Heart right ventricle (tissue), 16 donors: Measurements from ENCODE around the gene AAK1. TPM values are rescaled to one million over a fixed set of nuclear protein-coding genes. Genes with fewer than 3 reads are reported as not detected.

Experiments
- ATAC-seq, 8 donors: fragments of 200-7000 bp; cut with Tn5 transposase; one replicate each; pipeline ENCODE4 v1.9.1; 2020; ENCODE audit warnings: mild to moderate bottlenecking in 8 of 8, moderate library complexity in 8 of 8, moderate number of reproducible peaks in 1 of 8
- DNase-seq, 2 donors: peaks; one replicate each; pipeline ENCODE4 v3.0.0-alpha.2; 2020
- H3K27ac ChIP-seq, 10 donors: fragments of 200-600 bp; sonication (generic) in 2 of 10; one replicate each; pipeline versions ENCODE4 v1.5.0 to v1.8.0; 2020 to 2022; ENCODE audit warnings: mild to moderate bottlenecking in 3 of 10
- H3K27me3 ChIP-seq, 7 donors: fragments of 200-600 bp; one replicate each; pipeline ENCODE4 v1.8.0; 2021 to 2022; ENCODE audit warnings: mild to moderate bottlenecking in 2 of 7
- H3K36me3 ChIP-seq, 9 donors: fragments of 200-600 bp; sonication (generic) in 1 of 9; one replicate each; pipeline versions ENCODE4 v1.5.0 to v1.8.0; 2020 to 2022; ENCODE audit warnings: mild to moderate bottlenecking in 2 of 9
- H3K4me1 ChIP-seq, 9 donors: fragments of 200-600 bp; sonication (generic) in 1 of 9; one replicate each; pipeline versions ENCODE4 v1.5.0 to v1.8.0; 2020 to 2022; ENCODE audit warnings: mild to moderate bottlenecking in 4 of 9
- H3K4me3 ChIP-seq, 10 donors: fragments of 200-600 bp; sonication (generic) in 2 of 10; one replicate each; pipeline versions ENCODE4 v1.5.0 to v1.8.0; 2020 to 2022; ENCODE audit warnings: mild to moderate bottlenecking in 7 of 10, moderate library complexity in 2 of 10
- H3K9me3 ChIP-seq, 11 donors: fragments of 200-600 bp in 10 of 11; sonication (generic) in 2 of 11; one replicate each; pipeline versions ENCODE4 v1.5.0 to v1.8.0; 2013 to 2022; ENCODE audit warnings: mild to moderate bottlenecking in 2 of 11, control low read depth in 1 of 11, moderate library complexity in 1 of 11
- WGBS, 2 donors: extraction: QIAGEN DNeasy Blood & Tissue Kit; methylation state at CpG; one replicate each; pipeline ENCODE4 v1.1.7; 2013; ENCODE audit warnings: inconsistent platforms in 1 of 2; 5-methylcytosine and 5-hydroxymethylcytosine counted together
- intact Hi-C, 10 donors: fragments of 100-400 bp; cut with DNase I; formaldehyde crosslinking; loops; one replicate each; pipeline versions ENCODE4 v1.11.1 to v1.14.2; 2022
- polyA plus RNA-seq, 2 donors: library from polyadenylated mRNA; stranded (reverse); fragments of 200-250 nt; gene quantifications; one replicate each; pipeline ENCODE4 v1.2.3, GENCODE V29; 2013
- total RNA-seq, 10 donors: library from RNA; stranded (reverse); fragmentation: NEBNext Ultra II Directional in 3 of 10; extraction: Animal tissue kit (Norgen Biotek cat#: 25700) in 3 of 10; gene quantifications; one replicate each; pipeline versions ENCODE4 v1.2.1 to v1.2.4, GENCODE V29; 2021 to 2023
- TF ChIP-seq, protein P1 (sequence below), 9 donors: fragments of 200-600 bp; sonication (generic) in 2 of 9; IDR thresholded peaks; one replicate each; pipeline versions ENCODE4 v1.5.0 to v1.8.0; 2021 to 2022; ENCODE audit warnings: antibody characterized with exemption in 9 of 9, mild to moderate bottlenecking in 5 of 9, moderate library complexity in 1 of 9
- donor health status: Arrhythmogenic right ventricular cardiomyopathy.
- donor health status: ischemic (EF 13 %, LVEDD 7.1; RV severe dilation, severe dysfunction).
- donor health status: healthy with polysubstance abuse.
- donor health status: DM: no; HTN: yes; CAD: no.
- donor health status: DM: no; HTN: no; CAD: no.
- donor health status: ischemic (EF 25% LVEDD 6.9; RV normal size, moderate dysfunction).
- donor health status: ischemic (EF 25% LVEDD 5.7; RV mildly dilated, moderate dysfunction).
- donor health status: healthy.
- donor health status: DM: yes; HTN: yes; CAD: no.
- donor health status: Ischemic cardiomyopathy.
- donor health status: ischemic (EF 35%, LVEDD 5.7; RV mildly dilated, moderate dysfunction).
- donor health status: nonischemic (EF 11% LVEDD 7.7; RV severe dilation, severe dysfunction).
- donor health status: DM: yes; HTN: yes; CAD: no.
- donor health status: PGD.
- donor health status: ischemic (EF 29% LVEDD 5.4; RV normal size, mild dysfunction).
- donor health status: nonischemic (EF 23%, LVEDD 6.1; RV moderate dilation, normal function).

Gene AAK1
- total and polyA plus RNA-seq, 12 donors: 10.1 to 148 (median 116) TPM

DNA sequence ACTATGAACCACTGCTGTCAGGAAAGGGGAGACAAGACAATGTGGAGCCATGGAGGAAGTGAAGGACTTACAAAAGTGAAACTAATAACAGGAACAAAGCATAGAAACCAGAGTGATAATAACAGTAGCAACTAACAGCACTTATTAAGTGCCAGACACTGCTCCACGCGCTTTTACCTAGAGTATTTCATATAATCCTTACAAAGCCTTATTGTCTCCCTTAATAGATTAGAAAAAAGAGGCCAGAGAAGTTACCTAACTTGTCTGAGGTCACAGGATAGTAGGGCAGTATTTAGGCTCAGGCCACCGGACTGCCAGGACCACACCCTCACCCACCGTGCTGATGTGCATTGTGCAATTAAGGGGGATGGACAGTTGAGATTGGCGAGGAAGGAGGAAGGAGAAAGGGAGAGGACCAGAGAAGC lies 107.7 kb downstream of the AAK1 start:
- TF ChIP-seq, protein P1, sequence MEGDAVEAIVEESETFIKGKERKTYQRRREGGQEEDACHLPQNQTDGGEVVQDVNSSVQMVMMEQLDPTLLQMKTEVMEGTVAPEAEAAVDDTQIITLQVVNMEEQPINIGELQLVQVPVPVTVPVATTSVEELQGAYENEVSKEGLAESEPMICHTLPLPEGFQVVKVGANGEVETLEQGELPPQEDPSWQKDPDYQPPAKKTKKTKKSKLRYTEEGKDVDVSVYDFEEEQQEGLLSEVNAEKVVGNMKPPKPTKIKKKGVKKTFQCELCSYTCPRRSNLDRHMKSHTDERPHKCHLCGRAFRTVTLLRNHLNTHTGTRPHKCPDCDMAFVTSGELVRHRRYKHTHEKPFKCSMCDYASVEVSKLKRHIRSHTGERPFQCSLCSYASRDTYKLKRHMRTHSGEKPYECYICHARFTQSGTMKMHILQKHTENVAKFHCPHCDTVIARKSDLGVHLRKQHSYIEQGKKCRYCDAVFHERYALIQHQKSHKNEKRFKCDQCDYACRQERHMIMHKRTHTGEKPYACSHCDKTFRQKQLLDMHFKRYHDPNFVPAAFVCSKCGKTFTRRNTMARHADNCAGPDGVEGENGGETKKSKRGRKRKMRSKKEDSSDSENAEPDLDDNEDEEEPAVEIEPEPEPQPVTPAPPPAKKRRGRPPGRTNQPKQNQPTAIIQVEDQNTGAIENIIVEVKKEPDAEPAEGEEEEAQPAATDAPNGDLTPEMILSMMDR (IDR thresholded peaks at IDR 0.05): no peak
- H3K9me3 ChIP-seq: peaks cover 0 to 19% (median 5%) of the 10 kb centered on the region in 11 donors
- intact Hi-C loops: no loop called here
- no peak for DNase-seq
- peak overlapping the region in 1 of 10 donors; percentile 45 for H3K27ac ChIP-seq
- peak in 3 of 8 donors; percentile 20 to 47 (median 47) for ATAC-seq
- no peaks in the 10 kb centered on the region for H3K27me3 ChIP-seq
- H3K4me1 ChIP-seq: peaks cover 0 to 33% (median 28%) of the 10 kb centered on the region in 9 donors
- no peak overlapping the region for H3K4me3 ChIP-seq
- H3K36me3 ChIP-seq: peaks cover 0 to 92% (median 28%) of the 10 kb centered on the region in 9 donors
- WGBS, 2 donors: 69 to 90% methylated on average over 5 of the region's 5 CpGs

DNA sequence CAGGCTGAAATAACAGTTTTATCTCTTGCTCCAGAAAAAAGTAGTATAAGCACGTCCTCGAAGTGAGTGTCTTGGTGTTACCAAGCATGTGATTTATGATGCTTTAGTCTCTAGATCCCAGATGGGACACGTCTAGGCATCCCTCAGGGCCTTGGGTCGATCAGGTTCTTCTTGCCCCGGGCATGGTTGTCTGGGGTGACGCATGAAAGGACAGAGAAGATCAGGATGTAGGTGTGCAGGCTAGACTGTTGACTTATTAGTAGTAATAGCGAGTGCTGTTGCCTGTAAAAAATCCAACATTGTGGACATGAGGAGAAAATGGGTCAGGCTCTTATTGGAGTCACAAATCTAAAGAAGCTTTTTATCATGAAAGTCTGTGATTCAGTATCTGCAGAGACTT lies 112.4 kb downstream of the AAK1 start:
- TF ChIP-seq, protein P1 (IDR thresholded peaks at IDR 0.05): no peak
- WGBS, 2 donors: 69 to 76% methylated on average over 7 of the region's 7 CpGs

DNA sequence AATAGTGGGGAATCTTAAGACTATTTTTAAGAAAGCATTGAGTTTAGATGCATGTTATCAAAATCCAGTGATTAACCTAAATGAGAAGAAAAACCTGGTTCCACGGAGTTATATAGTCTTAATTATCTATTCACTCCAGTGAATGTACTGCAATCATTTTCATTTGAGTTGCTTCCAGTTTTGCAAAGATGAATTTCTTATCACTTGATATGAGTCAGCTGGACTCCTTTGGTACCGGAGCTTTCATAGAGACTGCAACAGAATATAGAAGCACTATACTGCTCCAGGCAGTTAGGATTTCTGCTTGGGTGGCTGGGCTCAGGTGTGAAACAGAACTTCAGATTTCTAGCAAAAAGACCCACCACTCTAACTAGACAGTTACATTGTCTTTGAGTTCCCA lies 114.1 kb downstream of the AAK1 start:
- Histone ChIP-seq H3K36me3 (peaks cover 0 to 100% (median 73%) of the 10 kb centered on the region in 9 donors), H3K27ac (no peak overlapping the region), H3K27me3 (no peaks in the 10 kb centered on the region), H3K9me3 (peaks cover 0 to 18% (median 5%) of the 10 kb centered on the region in 11 donors), H3K4me3 (no peak overlapping the region), H3K4me1 (peaks cover 0 to 7% (median 0%) of the 10 kb centered on the region in 9 donors)
- ATAC-seq (no peak), DNase-seq (no peak)
- WGBS, 2 donors: 38 to 48% methylated on average over 2 of the region's 2 CpGs
- intact Hi-C loops: no loop called here
- TF ChIP-seq, protein P1 (IDR thresholded peaks at IDR 0.05): no peak

More for the DNA sequence above, 112.4 kb downstream of the AAK1 start:
- H3K9me3 ChIP-seq: peaks cover 0 to 19% (median 5%) of the 10 kb centered on the region in 11 donors
- intact Hi-C loops: no loop called here
- H3K36me3 ChIP-seq: peaks cover 0 to 98% (median 59%) of the 10 kb centered on the region in 9 donors
- H3K4me1 ChIP-seq: peaks cover 0 to 16% (median 7%) of the 10 kb centered on the region in 9 donors
- no peak overlapping the region for H3K4me3 ChIP-seq
- H3K27ac ChIP-seq: no peak overlapping the region
- no peak for ATAC-seq
- H3K27me3 ChIP-seq: no peaks in the 10 kb centered on the region
- no peak for DNase-seq

DNA sequence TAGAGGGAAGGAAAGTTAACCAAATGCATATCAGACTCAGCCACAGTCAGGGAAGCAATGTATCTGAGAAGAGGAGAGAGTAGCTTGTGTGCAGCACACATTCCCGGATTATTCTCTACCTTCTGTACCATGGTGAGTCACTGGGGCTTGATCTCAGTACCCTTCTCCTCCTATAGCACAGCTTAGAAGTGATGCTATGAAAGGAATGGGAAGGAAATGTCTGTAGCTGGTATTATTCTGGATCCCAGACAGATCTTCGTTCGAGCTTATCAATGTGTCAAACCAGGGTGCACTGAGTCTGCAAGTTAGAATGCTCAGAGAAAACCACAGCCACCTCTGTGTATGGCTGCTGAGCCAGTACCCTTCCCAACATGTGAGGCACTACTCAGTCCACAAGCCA lies 118.3 kb downstream of the AAK1 start:
- Histone ChIP-seq H3K9me3 (no peaks in the 10 kb centered on the region), H3K4me3 (no peak overlapping the region), H3K27me3 (no peaks in the 10 kb centered on the region), H3K4me1 (peaks cover 0 to 7% (median 0%) of the 10 kb centered on the region in 9 donors), H3K27ac (no peak overlapping the region), H3K36me3 (peaks cover 0 to 100% (median 76%) of the 10 kb centered on the region in 9 donors)
- 76 to 91% methylated on average over 3 of the region's 3 CpGs for WGBS, 2 donors
- intact Hi-C loops: no loop called here
- no peak for DNase-seq
- TF ChIP-seq, protein P1 (IDR thresholded peaks at IDR 0.05): no peak
- ATAC-seq: peak in 1 of 8 donors; percentile 14
